ENCODE results near the gene PTGR3. TPM values are rescaled to one million over a fixed set of nuclear protein-coding genes. Genes with fewer than 3 reads are reported as not detected.

The PTGR3 gene
- total RNA-seq, 1 donor from 2014 or later: 16.3 TPM

GRCh38 chr18:75235896-75236295 is 27.0 kb upstream of the PTGR3 start:
- no peak for DNase-seq (ENCODE audit: low read depth, low spot score)

DNA sequence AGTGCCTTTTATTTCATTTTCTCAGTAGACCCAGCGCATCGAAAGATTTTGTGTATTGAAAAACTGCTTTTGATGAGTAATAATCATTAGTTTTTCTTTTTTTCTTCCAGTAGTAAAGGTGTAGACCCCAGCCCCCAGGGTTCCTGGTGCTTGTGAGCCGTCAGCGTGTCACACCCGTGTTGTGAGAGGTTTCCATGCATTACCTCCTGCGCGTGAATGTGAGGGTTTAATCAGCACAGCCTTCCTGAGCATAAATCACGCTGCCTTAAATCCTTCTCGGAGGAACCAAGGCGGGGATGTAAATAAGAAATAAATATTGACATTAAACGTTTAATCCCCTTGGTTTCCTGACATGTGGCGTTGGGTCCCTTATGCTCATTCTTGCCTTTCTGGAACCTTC is 26.0 kb upstream of the PTGR3 start:
- no peak for DNase-seq (ENCODE audit: low read depth, low spot score)

DNA sequence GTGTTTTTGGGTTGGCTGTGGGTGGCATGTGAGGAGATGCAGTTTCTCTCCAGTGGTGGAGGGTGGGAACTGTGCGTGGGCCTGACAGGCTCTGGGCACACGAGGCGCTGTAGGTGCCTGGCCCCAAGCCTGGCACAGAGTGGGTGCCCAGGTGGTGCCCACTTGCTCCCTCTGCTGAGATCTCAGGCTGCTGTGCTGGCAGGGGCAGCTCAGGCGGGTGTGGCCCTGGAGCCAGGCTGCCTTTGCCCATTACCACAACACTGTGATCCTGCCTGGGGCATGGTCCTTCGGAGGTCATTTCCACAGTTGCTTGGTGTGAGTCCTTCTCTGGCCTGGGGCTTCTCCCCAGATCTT is 22.1 kb upstream of the PTGR3 start:
- no peak for DNase-seq (ENCODE audit: low read depth, low spot score)

DNA sequence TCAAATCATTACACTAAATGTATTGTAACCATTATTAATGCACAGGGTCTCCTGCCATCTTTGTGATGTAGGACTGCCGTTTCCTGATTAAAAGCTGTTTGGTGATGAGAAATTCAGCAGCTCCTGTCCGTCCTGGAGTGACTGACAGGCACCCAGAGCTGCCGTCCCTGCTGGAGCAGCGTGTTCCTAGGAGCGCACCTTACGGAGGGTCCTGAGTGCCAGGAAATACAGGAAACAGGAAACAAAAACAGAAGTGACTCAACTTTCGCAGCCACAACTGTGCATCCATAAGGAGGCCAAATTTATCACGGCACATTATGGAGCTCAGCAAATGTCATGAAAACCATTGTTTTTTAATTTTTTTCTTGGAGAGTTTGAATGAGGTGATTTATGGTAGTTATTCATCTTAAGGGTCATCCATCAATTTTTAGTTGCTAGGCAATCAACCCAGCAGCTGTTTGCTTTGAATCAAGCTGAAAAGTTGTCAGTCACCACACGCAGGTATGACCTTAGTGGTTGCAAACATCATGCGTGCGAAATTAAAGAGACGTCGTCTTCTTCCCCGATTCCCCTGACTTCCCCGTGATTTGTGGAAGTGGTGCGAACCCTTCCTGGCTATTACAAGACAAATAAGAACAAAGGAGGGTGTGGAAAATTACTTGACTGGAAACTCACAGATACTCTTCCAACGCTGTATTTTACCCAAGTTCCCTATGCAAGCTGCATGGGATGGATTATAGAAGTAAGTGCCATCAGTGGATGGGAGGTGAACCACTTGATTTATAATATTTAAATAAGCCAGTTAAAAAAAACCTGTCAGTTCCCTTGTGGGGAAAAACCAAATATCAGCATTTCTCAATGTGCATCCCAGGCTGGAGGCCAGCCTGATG is 21.5 kb upstream of the PTGR3 start:
- no peak for DNase-seq (ENCODE audit: low read depth, low spot score)

- no peak for DNase-seq (ENCODE audit: low read depth, low spot score)
These were observed 20.5 kb upstream of the PTGR3 start for GRCh38 chr18:75229437-75229836.

- DNase-seq (ENCODE audit: low read depth, low spot score): no peak
These were observed 20.0 kb upstream of the PTGR3 start for GRCh38 chr18:75228967-75229366.

GRCh38 chr18:75227535-75228296 is 18.8 kb upstream of the PTGR3 start:
- no peak for DNase-seq (ENCODE audit: low read depth, low spot score)

GRCh38 chr18:75226956-75227316 is 18.0 kb upstream of the PTGR3 start:
- DNase-seq (ENCODE audit: low read depth, low spot score): no peak

DNA sequence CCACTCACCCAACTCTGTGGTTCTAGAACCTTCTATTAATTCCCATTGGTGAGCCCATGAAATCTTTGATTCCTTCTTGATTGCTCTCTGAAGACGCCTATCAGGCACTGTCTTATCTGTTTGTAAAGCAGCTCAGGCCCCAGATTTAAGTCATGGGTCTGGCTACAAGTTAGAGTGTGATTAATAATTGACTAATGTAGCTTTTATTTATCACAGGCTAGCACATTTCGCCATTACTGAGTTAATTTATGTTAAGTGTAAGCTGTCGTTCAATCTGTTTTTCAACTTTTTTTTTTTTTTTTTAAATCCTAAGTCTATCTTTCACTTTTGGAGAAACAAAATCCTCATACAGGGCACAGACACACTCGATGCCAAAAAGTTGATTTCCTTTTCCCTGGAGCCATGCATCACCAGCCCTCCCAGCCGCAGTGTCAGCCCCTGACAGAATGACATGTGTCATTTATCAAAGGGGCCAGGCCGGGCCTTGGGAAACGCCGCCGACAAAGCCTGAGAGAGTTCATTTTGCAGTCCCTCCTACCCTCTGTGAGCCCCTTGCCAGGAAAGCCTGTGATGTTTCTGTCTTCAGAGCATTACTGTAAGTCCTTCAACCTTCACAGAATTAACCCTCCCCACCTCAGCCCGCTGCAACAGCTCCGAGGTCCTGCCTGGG is 17.5 kb upstream of the PTGR3 start:
- no peak for DNase-seq (ENCODE audit: low read depth, low spot score)

- no peak for DNase-seq (ENCODE audit: low read depth, low spot score)
These were observed 14.9 kb upstream of the PTGR3 start for GRCh38 chr18:75223687-75224347.

GRCh38 chr18:75222407-75222806 is 13.5 kb upstream of the PTGR3 start:
- DNase-seq (ENCODE audit: low read depth, low spot score): no peak

DNA sequence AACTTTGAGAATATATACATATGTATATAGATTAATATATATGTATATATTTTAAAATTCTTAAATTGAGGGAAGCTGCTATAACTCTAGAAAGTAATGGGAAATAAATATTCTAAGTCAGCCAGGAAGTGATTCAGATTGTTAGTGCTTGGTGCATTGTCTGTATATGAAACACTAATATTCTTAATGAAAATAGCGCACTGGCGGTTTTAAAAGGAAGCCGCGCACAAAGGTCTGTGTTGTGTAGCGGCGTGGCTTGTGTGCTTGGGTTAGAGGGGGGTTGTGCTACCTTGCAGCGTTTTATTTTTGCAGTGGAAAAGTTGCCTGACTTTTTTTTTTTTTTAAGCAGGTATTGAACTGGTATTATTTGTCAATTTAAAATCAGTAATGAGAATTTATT is 13.0 kb upstream of the PTGR3 start:
- DNase-seq (ENCODE audit: low read depth, low spot score): no peak

- no peak for DNase-seq (ENCODE audit: low read depth, low spot score)
These were observed 12.5 kb upstream of the PTGR3 start for GRCh38 chr18:75221397-75221796.

DNA sequence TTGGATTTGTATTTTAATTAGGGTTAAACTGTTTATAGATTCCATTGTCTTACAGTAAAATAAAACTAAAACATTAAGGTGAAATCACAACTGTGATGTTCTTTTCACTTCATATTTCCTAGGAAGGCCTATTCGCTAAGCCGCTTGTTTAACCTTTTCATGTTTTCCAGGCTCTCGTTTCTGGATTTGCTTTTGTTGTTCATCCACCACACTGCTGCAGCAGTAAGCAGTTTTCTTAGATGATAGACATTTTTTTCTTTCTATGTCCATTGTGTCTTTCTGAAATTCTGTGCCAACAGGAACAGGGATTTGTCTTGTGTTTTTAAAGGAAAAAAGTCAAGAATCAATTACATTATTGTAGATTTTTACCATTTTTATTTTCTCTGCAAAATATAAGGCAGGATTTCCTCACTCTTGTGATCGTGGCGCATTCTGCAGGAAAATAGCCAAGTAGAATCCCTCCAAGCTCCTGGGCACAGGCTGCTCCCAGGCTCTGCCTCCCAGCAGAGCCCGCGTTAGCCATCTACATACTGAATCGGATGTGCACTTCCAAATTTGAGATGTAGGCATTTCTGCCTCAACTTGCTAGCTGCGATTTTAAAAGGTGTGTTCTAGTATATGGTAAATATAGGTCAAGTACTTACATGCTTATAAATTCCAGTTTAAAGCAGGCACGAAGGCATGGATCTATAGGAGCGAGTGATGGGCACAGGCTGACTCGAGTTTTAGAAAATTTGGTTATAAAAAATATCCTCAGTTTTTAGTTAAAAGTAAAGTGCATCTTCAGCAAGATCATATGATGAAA is 11.8 kb upstream of the PTGR3 start:
- DNase-seq (ENCODE audit: low read depth, low spot score): no peak

- no peak for DNase-seq (ENCODE audit: low read depth, low spot score)
These were observed 10.9 kb upstream of the PTGR3 start for GRCh38 chr18:75219745-75220375.

- no peak for DNase-seq (ENCODE audit: low read depth, low spot score)
These were observed 9.4 kb upstream of the PTGR3 start for GRCh38 chr18:75218065-75218923.

GRCh38 chr18:75216911-75217689 is 8.2 kb upstream of the PTGR3 start:
- DNase-seq (ENCODE audit: low read depth, low spot score): no peak

DNA sequence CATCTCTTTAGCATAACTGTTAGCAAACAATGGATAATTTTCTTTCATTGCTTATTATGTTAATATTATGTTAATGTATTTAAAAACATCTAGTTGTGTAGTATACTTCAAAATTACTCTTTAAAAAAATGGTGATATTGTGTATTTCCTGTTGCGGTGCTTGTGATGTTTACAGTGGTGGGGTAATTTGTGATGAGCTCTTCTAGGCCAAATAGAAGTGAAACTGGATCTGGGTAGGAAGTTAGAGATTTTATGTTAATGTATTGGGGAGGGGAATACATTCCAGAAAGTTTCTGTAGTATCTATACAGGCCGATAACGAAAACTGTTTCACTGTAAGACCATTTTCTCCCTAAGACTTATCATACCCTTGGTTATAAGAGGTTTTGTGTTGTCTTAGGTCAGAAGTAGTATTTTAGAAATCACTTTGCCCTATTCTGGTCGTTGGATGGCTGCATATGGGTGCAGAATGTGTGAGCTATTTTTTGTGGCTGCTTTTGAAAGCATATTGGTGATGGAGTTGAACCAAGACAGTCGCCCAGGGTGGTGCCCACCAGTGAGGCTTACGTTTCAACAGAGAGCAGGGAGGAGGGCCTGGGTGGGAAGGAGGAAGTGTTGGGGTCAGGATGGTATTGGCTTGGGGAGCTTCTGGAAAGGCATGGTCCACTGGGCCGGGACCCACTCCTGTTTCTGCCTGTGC is 7.4 kb upstream of the PTGR3 start:
- no peak for DNase-seq (ENCODE audit: low read depth, low spot score)

Data from pulmonary artery endothelial cell (primary cell).